GM12864 (cell line): Measurements from ENCODE around the gene HSPB2.

Experiments used
- DNase-seq: peaks from one replicate; pipeline ENCODE4 v3.0.0-alpha.2; 2011; ENCODE audit warnings: low read depth
- H3K4me3 ChIP-seq: 2 replicates; pipeline ENCODE4 v1.5.1; 2011; ENCODE audit warnings: mild to moderate bottlenecking, low read depth, low read length, control low read depth
- CTCF ChIP-seq: IDR thresholded peaks from 2 replicates; pipeline ENCODE4 v1.5.1; 2011; ENCODE audit warnings: low read depth, mild to moderate bottlenecking, moderate library complexity, low read length, control low read depth, inconsistent platforms; ENCODE audit errors: missing control alignments

The HSPB2 gene

GRCh38 chr11:111947143-111947542 is 34.6 kb downstream of the HSPB2 start:
- DNase-seq: no peak
- H3K4me3 ChIP-seq: no peak overlapping the region
- TF ChIP-seq CTCF: no peak

DNA sequence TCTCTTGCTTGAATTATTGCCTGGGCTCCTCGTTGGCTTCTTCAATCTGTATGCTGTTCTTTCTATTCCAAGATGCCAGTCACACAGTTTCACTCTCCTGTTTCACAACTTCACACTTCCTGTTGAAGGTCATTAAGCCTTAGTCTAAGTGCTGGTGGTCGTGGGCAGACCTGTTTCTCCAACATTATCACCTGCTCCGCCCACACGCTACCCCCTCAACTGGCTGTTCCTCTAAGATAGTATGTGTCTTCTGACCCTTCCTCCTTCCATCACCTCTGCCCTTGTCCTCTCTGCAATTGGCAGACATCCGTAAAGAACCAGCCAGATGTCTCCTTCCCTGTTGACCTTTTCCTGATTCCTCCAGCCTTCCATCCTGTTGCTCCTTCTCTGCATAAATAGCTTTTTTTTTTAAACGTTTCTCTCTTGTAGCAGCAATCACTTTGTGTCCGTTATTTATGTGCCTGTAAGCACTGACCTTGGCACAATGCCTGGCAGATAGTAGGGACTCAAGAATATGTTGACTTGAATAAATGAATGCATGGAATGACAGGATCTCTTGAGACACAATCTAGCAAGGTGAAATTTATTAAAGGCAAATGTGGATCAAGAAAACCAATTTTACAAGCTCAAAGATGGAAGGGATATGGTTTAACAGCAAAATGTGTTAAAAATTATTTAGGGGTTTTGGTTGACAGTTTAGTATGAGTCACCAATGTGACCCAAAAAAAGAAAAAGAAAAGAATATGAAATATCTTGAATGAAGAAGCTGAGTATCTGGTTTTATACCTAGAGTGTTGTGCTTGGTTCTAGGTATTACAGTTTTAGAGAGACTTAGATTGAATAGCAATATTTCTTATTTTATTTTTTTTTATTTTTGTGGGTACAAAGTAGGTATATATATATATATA is 37.2 kb downstream of the HSPB2 start:
- DNase-seq: no peak
- H3K4me3 ChIP-seq: no peak overlapping the region
- TF ChIP-seq CTCF: no peak

- no peak overlapping the region for H3K4me3 ChIP-seq
- DNase-seq: no peak
- TF ChIP-seq CTCF: no peak
These were observed 39.0 kb downstream of the HSPB2 start for GRCh38 chr11:111951565-111951964.

- no peak for TF ChIP-seq CTCF
- H3K4me3 ChIP-seq: no peak overlapping the region
- DNase-seq: no peak
These were observed 41.6 kb downstream of the HSPB2 start for GRCh38 chr11:111954154-111954553.

DNA sequence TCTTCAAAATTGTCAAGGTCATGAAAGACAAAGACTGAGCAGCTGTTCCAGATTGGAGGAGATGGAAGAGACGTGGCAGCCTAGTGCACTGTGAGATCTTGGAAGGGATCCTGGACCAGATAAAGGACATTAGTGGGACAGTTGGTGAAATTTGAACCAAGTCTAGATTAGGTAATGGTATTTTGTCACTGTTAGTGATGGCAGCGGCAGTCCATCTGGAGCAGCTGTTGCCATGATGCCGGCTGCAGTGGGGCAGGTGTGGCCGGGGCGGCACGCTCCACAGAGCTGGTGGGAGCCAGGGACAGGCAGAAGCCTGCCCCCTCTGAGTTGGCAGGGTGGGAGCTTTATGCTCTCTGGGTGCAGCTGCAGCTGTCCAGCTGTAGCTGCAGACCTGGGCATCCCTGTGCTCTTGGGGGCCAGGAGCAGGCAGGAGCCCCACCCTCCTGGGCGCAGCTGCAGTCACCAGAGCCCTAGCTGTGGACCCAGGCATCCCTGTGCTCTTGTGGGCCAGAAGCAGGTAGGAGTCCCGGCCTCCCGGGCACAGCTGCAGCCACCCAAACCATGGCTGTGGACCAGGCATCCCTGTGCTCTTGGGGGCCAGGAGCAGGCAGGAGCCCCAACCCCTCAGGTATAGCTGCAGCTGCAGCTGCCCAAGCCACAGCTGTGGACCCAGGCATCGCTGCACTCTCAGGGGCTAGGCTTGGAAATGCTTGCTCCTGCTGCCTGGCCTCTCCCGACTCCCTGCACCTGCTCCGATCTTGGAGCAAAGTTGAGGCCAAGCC is 45.3 kb downstream of the HSPB2 start:
- TF ChIP-seq CTCF: no peak
- no peak for DNase-seq

GRCh38 chr11:111960916-111961315 is 48.4 kb downstream of the HSPB2 start:
- no peak overlapping the region for H3K4me3 ChIP-seq
- DNase-seq: no peak
- no peak for TF ChIP-seq CTCF

More for the DNA sequence above, 45.3 kb downstream of the HSPB2 start:
- H3K4me3 ChIP-seq: no peak overlapping the region
